ENCODE results near the gene MRLN. TPM values are rescaled to one million over a fixed set of nuclear protein-coding genes. Genes with fewer than 3 reads are reported as not detected.
"Not testable (repeated sequence)": the region's sequence is repeated elsewhere in the genome, so short reads cannot be mapped to it uniquely, and the experiment has no call there.

The MRLN gene
- total RNA-seq, 1 experiment from 2014 or later = not detected

GRCh38 chr10:59735296-59735695, 18.0 kb downstream of the MRLN start:
- POLR2A ChIA-PET (ENCODE audit: low non-redundant PET) = no interaction called here
- CTCF ChIA-PET = no interaction called here
- no peaks in the 10 kb centered on the region for H3K9me3 ChIP-seq (ENCODE audit: low read depth, low read length, poor library complexity, severe bottlenecking)
- no peaks in the 10 kb centered on the region for H3K27me3 ChIP-seq (replicated peaks; ENCODE audit: insufficient read depth, low read depth, low read length, poor library complexity)
- H3K36me3 ChIP-seq (ENCODE audit: insufficient read depth, low read length, poor library complexity, severe bottlenecking) = no peaks in the 10 kb centered on the region
- BruUV-seq (replicated peaks) = no TSS peak
- H3K4me1 ChIP-seq (ENCODE audit: insufficient read depth, low read length, poor library complexity, severe bottlenecking) = no peaks in the 10 kb centered on the region
- H3K27ac ChIP-seq (ENCODE audit: low read depth, low read length, poor library complexity, severe bottlenecking) = no peak overlapping the region
- TF ChIP-seq CTCF (conservative IDR thresholded peaks at IDR 0.05; ENCODE audit: low read depth, low read length) (no peak), EZH2 (IDR thresholded peaks at IDR 0.05; ENCODE audit: borderline replicate concordance, low read depth, low read length, poor library complexity, severe bottlenecking) (no peak)
- H3K4me3 ChIP-seq (ENCODE audit: low read depth, low read length, poor library complexity, severe bottlenecking) = no peak overlapping the region
- intact Hi-C loops (cut with micrococcal nuclease; ENCODE audit: unreplicated experiment) = no loop called here
- DNase-seq (ENCODE audit: low spot score) = no peak

- BruUV-seq (replicated peaks) = no TSS peak
- no peaks in the 10 kb centered on the region for H3K4me1 ChIP-seq (ENCODE audit: insufficient read depth, low read length, poor library complexity, severe bottlenecking)
These were observed 19.2 kb downstream of the MRLN start for GRCh38 chr10:59734014-59734462.

GRCh38 chr10:59733321-59734013, 19.8 kb downstream of the MRLN start:
- DNase-seq (ENCODE audit: low spot score); intact Hi-C loops (cut with micrococcal nuclease; ENCODE audit: unreplicated experiment); H3K36me3 ChIP-seq (ENCODE audit: insufficient read depth, low read length, poor library complexity, severe bottlenecking); H3K4me1 ChIP-seq (ENCODE audit: insufficient read depth, low read length, poor library complexity, severe bottlenecking); BruUV-seq (replicated peaks); H3K27me3 ChIP-seq (replicated peaks; ENCODE audit: insufficient read depth, low read depth, low read length, poor library complexity); CTCF ChIA-PET; H3K27ac ChIP-seq (ENCODE audit: low read depth, low read length, poor library complexity, severe bottlenecking); H3K9me3 ChIP-seq (ENCODE audit: low read depth, low read length, poor library complexity, severe bottlenecking); POLR2A ChIA-PET (ENCODE audit: low non-redundant PET); H3K4me3 ChIP-seq (ENCODE audit: low read depth, low read length, poor library complexity, severe bottlenecking): not testable (repeated sequence)

More at GRCh38 chr10:59734014-59734462, 19.2 kb downstream of the MRLN start:
- CTCF ChIA-PET = no interaction called here
- H3K27me3 ChIP-seq (replicated peaks; ENCODE audit: insufficient read depth, low read depth, low read length, poor library complexity) = no peaks in the 10 kb centered on the region
- POLR2A ChIA-PET (ENCODE audit: low non-redundant PET) = no interaction called here
- intact Hi-C loops (cut with micrococcal nuclease; ENCODE audit: unreplicated experiment) = no loop called here
- H3K27ac ChIP-seq (ENCODE audit: low read depth, low read length, poor library complexity, severe bottlenecking) = no peak overlapping the region
- no peaks in the 10 kb centered on the region for H3K36me3 ChIP-seq (ENCODE audit: insufficient read depth, low read length, poor library complexity, severe bottlenecking)
- DNase-seq (ENCODE audit: low spot score) = no peak
- H3K4me3 ChIP-seq (ENCODE audit: low read depth, low read length, poor library complexity, severe bottlenecking) = no peak overlapping the region
- TF ChIP-seq CTCF (conservative IDR thresholded peaks at IDR 0.05; ENCODE audit: low read depth, low read length) (no peak), EZH2 (IDR thresholded peaks at IDR 0.05; ENCODE audit: borderline replicate concordance, low read depth, low read length, poor library complexity, severe bottlenecking) (no peak)
- H3K9me3 ChIP-seq (ENCODE audit: low read depth, low read length, poor library complexity, severe bottlenecking) = no peaks in the 10 kb centered on the region

- intact Hi-C loops (cut with micrococcal nuclease; ENCODE audit: unreplicated experiment); DNase-seq (ENCODE audit: low spot score); H3K4me1 ChIP-seq (ENCODE audit: insufficient read depth, low read length, poor library complexity, severe bottlenecking); H3K27me3 ChIP-seq (replicated peaks; ENCODE audit: insufficient read depth, low read depth, low read length, poor library complexity); H3K4me3 ChIP-seq (ENCODE audit: low read depth, low read length, poor library complexity, severe bottlenecking); H3K27ac ChIP-seq (ENCODE audit: low read depth, low read length, poor library complexity, severe bottlenecking); CTCF ChIA-PET; H3K9me3 ChIP-seq (ENCODE audit: low read depth, low read length, poor library complexity, severe bottlenecking); BruUV-seq (replicated peaks); H3K36me3 ChIP-seq (ENCODE audit: insufficient read depth, low read length, poor library complexity, severe bottlenecking); POLR2A ChIA-PET (ENCODE audit: low non-redundant PET): not testable (repeated sequence)
These were observed 20.4 kb downstream of the MRLN start for GRCh38 chr10:59732849-59733248.

GRCh38 chr10:59729167-59729566, 24.1 kb downstream of the MRLN start:
- H3K9me3 ChIP-seq (ENCODE audit: low read depth, low read length, poor library complexity, severe bottlenecking); BruUV-seq (replicated peaks); H3K27me3 ChIP-seq (replicated peaks; ENCODE audit: insufficient read depth, low read depth, low read length, poor library complexity); H3K4me1 ChIP-seq (ENCODE audit: insufficient read depth, low read length, poor library complexity, severe bottlenecking); DNase-seq (ENCODE audit: low spot score); POLR2A ChIA-PET (ENCODE audit: low non-redundant PET); intact Hi-C loops (cut with micrococcal nuclease; ENCODE audit: unreplicated experiment); H3K27ac ChIP-seq (ENCODE audit: low read depth, low read length, poor library complexity, severe bottlenecking); CTCF ChIA-PET; H3K4me3 ChIP-seq (ENCODE audit: low read depth, low read length, poor library complexity, severe bottlenecking); H3K36me3 ChIP-seq (ENCODE audit: insufficient read depth, low read length, poor library complexity, severe bottlenecking): not testable (repeated sequence)

All from A673 (cell line).